Measurements from ENCODE around the gene LMBR1. TPM values are rescaled to one million over a fixed set of nuclear protein-coding genes. Genes with fewer than 3 reads are reported as not detected.
A peak's percentile ranks its signal among the peaks of the same experiment; 100 is the strongest.
"Not testable (repeated sequence)": the region's sequence is repeated elsewhere in the genome, so short reads cannot be mapped to it uniquely, and the experiment has no call there.

Gene LMBR1
- polyA plus RNA-seq, 3 donors from 2014 or later: 20.2 to 34.3 (median 23.3) TPM

DNA sequence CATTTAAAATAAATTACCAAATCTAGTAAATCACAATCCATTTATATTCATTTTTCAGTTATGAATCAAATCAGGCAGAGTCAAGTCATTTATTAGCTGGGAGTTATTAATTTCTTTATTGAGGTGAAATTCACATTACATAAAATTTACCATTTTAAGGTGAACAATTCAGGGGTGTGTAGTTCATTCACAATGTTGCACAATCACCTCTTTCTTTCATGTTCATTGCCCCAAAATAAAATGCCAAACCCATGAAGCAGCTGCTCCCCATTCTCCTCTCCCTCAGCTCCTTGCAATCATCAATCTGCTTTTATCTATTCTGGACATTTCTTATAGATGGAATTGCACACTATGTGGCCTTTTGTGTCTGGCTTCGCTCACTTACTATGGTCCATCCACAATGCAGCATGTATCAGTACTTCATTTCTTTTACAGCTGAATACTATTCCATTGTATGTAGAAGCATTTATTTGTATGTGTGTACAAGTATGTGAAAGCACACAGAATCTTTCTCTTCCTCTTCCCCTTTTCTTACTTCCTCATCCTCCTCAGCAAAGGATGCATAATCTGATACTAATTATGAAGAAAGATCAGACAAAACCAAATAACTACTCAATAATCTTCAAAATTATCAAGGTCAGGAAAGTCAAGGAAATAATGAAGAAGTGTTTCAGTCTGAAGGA, 60.6 kb downstream of the LMBR1 start:
- Mint-ChIP-seq H3K27ac (peak overlapping the region in 1 of 6 donors; percentile 16), H3K9me3 (no peaks in the 10 kb centered on the region), H3K4me1 (no peaks in the 10 kb centered on the region), H3K27me3 (ENCODE audit: low read depth in 3 of 3) (peaks cover 0 to 2% (median 0%) of the 10 kb centered on the region in 3 donors), H3K4me3 (no peak overlapping the region), H3K36me3 (peaks cover 10 to 18% (median 11%) of the 10 kb centered on the region in 3 donors)
- DNase-seq: no peak

DNA sequence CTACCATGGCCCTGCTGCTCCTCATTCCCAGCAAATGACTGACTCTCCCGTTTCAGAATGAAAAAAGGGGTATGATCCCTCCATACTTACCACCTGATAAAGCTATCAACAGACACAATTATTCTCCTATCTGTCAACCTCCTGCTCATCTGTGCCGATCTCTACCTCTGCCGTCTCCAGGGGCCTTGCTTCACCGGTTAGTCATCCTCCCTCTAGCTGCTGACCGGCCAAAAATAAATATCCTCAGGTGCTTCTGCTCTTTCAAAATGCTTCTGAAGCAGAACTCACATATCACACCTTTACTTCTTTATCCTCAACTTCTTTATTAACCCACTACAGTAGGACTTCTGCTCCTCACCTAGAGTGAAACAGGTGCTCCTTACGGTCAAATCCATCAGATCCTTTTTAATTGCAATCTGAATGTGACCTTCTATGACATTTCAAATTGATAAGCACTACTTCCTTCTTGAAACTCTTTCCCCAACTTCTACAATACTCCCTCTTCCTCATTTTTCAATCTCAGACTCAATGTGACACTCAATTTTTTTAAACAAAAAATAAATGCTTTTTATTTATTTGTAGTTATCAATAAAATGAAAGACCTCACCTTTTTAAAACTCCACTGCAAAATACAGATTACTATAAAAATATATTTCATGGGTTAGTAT, 63.2 kb downstream of the LMBR1 start:
- Mint-ChIP-seq H3K36me3 (peaks cover 6 to 20% (median 13%) of the 10 kb centered on the region in 3 donors), H3K27ac (peak overlapping the region in 1 of 6 donors; percentile 39), H3K4me3 (no peak overlapping the region), H3K27me3 (ENCODE audit: low read depth in 3 of 3) (peaks cover 0 to 4% (median 0%) of the 10 kb centered on the region in 3 donors), H3K4me1 (no peaks in the 10 kb centered on the region), H3K9me3 (no peaks in the 10 kb centered on the region)
- DNase-seq: no peak

DNA sequence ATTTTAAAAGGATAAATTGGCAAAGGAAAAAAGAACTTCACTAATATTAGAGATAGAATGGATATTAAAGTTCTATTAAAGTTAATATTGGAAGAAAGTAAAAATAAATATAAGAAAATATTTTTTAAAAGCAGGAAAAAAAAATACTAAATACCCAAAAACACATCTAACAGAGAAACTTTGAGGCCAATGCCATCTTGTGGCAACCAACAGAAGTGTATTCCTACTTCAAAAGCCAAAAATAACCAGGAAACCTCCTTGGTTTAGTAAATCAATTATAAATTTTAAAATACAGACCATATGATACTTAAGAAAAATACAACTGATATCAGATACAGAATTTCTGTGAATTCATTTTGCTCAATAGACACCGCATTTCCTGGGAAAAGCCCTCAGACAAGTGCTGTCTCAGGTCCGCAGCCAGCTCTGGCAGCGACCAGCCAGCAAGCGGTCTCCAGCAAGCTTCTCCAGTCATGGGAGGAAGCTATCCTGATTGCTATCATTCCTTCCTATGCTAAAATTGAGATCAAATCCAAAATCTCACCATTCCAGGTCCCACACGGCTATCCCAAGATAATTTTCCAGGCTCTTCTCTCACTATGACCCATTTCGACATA, 65.3 kb downstream of the LMBR1 start:
- DNase-seq: no peak
- Mint-ChIP-seq H3K9me3 (no peaks in the 10 kb centered on the region), H3K4me1 (no peaks in the 10 kb centered on the region), H3K4me3 (no peak overlapping the region), H3K27ac (no peak overlapping the region), H3K27me3 (ENCODE audit: low read depth in 3 of 3) (peaks cover 0 to 2% (median 0%) of the 10 kb centered on the region in 3 donors), H3K36me3 (peaks cover 5 to 14% (median 10%) of the 10 kb centered on the region in 3 donors)

DNA sequence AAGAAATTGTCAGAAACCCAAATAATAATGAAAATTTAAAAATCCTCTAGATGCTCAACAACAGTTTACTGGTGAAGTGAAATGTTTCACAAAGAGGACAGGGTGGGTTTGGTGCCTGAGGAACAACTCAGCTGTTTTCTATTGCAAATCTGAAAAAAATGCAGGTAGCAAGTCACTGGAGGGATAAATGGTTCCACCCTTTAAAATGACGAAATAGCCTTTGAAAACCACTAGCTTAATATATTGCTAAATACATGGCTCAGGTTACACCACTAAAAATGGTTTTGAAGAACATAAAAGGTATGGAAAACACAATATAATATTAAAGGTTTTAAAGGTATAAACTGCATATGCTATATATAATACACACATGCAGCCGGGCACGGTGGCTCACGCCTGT, 69.5 kb downstream of the LMBR1 start:
- Mint-ChIP-seq H3K27ac (no peak overlapping the region), H3K36me3 (peaks cover 0 to 9% (median 3%) of the 10 kb centered on the region in 3 donors), H3K4me3 (no peak overlapping the region), H3K27me3 (ENCODE audit: low read depth in 3 of 3) (peaks cover 0 to 3% (median 0%) of the 10 kb centered on the region in 3 donors), H3K9me3 (no peaks in the 10 kb centered on the region), H3K4me1 (no peaks in the 10 kb centered on the region)
- DNase-seq: no peak

GRCh38 chr7:156820445-156821063, 72.4 kb downstream of the LMBR1 start:
- H3K9me3 Mint-ChIP-seq: no peaks in the 10 kb centered on the region
- no peaks in the 10 kb centered on the region for H3K4me1 Mint-ChIP-seq
- H3K27me3 Mint-ChIP-seq (ENCODE audit: low read depth in 3 of 3): peaks cover 0 to 1% (median 0%) of the 10 kb centered on the region in 3 donors

GRCh38 chr7:156819733-156820295, 73.2 kb downstream of the LMBR1 start:
- H3K27ac Mint-ChIP-seq: no peak overlapping the region
- peaks cover 0 to 1% (median 0%) of the 10 kb centered on the region in 3 donors for H3K27me3 Mint-ChIP-seq (ENCODE audit: low read depth in 3 of 3)
- peaks cover 0 to 7% (median under 1%) of the 10 kb centered on the region in 3 donors for H3K36me3 Mint-ChIP-seq
- no peak for DNase-seq
- no peak overlapping the region for H3K4me3 Mint-ChIP-seq
- no peaks in the 10 kb centered on the region for H3K4me1 Mint-ChIP-seq
- no peaks in the 10 kb centered on the region for H3K9me3 Mint-ChIP-seq

More at GRCh38 chr7:156820445-156821063, 72.4 kb downstream of the LMBR1 start:
- H3K4me3 Mint-ChIP-seq: no peak overlapping the region
- H3K27ac Mint-ChIP-seq: no peak overlapping the region
- no peak for DNase-seq
- peaks cover 0 to 9% (median 3%) of the 10 kb centered on the region in 3 donors for H3K36me3 Mint-ChIP-seq

GRCh38 chr7:156818133-156818532, 74.8 kb downstream of the LMBR1 start:
- H3K4me1 Mint-ChIP-seq: no peaks in the 10 kb centered on the region
- H3K27me3 Mint-ChIP-seq (ENCODE audit: low read depth in 3 of 3): peaks cover 0 to 1% (median 0%) of the 10 kb centered on the region in 3 donors
- no peak overlapping the region for H3K4me3 Mint-ChIP-seq
- peaks cover 0 to 8% (median 4%) of the 10 kb centered on the region in 3 donors for H3K36me3 Mint-ChIP-seq
- no peak for DNase-seq
- H3K9me3 Mint-ChIP-seq: no peaks in the 10 kb centered on the region
- H3K27ac Mint-ChIP-seq: no peak overlapping the region

- H3K36me3 Mint-ChIP-seq: peaks cover 4 to 16% (median 10%) of the 10 kb centered on the region in 3 donors
- no peak for DNase-seq
- H3K27ac Mint-ChIP-seq: no peak overlapping the region
Observed at GRCh38 chr7:156816943-156817572, 75.9 kb downstream of the LMBR1 start.

DNA sequence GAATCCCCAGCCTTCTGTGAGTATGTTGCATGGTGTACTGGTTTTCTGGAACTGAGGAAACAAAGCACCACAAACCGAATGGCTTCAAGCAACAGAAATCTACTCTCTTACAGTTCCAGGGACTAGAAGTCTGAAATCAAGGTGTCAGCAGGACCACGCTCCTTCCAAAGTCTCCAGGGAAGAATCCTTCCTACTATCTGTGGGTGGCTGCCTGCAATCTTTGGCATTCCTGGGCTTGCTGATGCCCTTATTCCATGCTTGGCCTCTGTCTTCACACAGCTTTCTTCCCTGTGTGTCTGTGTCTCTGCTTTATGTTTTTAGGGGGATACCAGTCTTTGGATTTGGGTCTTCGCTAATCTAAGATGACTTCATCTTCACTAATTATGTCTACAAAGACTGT, 81.3 kb downstream of the LMBR1 start:
- Mint-ChIP-seq H3K27me3 (ENCODE audit: low read depth in 3 of 3) (peaks cover 0 to 2% (median 0%) of the 10 kb centered on the region in 3 donors), H3K4me3 (no peak overlapping the region), H3K9me3 (no peaks in the 10 kb centered on the region), H3K27ac (peak overlapping the region in 1 of 6 donors; percentile 5), H3K36me3 (peaks cover 13 to 16% (median 14%) of the 10 kb centered on the region in 3 donors), H3K4me1 (no peaks in the 10 kb centered on the region)
- DNase-seq: no peak

More at GRCh38 chr7:156816943-156817572, 75.9 kb downstream of the LMBR1 start:
- Mint-ChIP-seq H3K9me3 (no peaks in the 10 kb centered on the region), H3K4me3 (no peak overlapping the region), H3K27me3 (ENCODE audit: low read depth in 3 of 3) (peaks cover 0 to 2% (median 0%) of the 10 kb centered on the region in 3 donors), H3K4me1 (no peaks in the 10 kb centered on the region)

- peaks cover 5 to 18% (median 17%) of the 10 kb centered on the region in 3 donors for H3K36me3 Mint-ChIP-seq
- not testable (repeated sequence) for H3K4me1 Mint-ChIP-seq; H3K9me3 Mint-ChIP-seq; H3K4me3 Mint-ChIP-seq; H3K27me3 Mint-ChIP-seq (ENCODE audit: low read depth in 3 of 3); DNase-seq; H3K27ac Mint-ChIP-seq
Observed at GRCh38 chr7:156803656-156804055, 89.3 kb downstream of the LMBR1 start.

DNA sequence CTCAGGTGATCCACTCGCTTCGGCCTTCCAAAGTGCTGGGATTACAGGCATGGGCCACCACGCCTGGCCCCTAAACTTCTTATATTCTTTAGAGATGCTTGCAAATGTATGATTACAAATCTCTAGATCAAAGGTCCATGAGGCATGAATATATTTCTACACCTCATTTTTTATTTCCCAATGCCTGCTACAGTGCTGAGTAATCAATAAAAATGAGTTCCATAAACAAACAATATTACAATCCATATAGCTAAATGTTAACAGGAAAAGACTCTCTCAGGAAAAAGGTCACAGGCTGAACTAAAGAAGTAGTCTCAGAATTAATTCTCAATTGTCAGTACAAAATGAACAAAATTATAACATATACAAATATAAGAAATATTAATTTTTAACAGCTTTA, 90.8 kb downstream of the LMBR1 start:
- H3K4me3 Mint-ChIP-seq: no peak overlapping the region
- H3K4me1 Mint-ChIP-seq: no peaks in the 10 kb centered on the region
- H3K9me3 Mint-ChIP-seq: no peaks in the 10 kb centered on the region

DNA sequence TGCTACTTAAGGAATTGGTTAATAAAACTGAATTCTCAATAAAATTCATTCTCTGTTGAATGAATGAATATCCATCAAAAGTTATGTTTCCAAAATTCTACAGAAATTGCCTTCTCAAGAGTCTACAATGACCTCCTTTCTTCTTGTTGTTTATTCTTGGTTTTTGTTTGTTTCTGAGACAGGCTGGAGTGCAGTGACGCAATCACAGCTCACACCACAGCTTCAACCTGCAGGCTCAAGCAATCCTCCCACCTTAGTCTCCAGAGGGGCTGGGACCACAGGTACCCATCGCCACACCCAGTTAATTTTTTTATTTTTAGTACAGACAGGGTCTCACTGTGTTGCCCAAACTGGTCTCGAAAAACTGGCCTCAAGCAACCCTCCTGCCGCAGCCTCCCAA, 97.6 kb downstream of the LMBR1 start:
- Mint-ChIP-seq H3K36me3 (peaks cover 14 to 18% (median 16%) of the 10 kb centered on the region in 3 donors), H3K4me3 (no peak overlapping the region), H3K27me3 (ENCODE audit: low read depth in 3 of 3) (no peaks in the 10 kb centered on the region), H3K9me3 (no peaks in the 10 kb centered on the region), H3K4me1 (no peaks in the 10 kb centered on the region), H3K27ac (no peak overlapping the region)
- DNase-seq: no peak

More for the DNA sequence above, 90.8 kb downstream of the LMBR1 start:
- DNase-seq: no peak
- Mint-ChIP-seq H3K36me3 (peaks cover 5 to 17% (median 17%) of the 10 kb centered on the region in 3 donors), H3K27ac (no peak overlapping the region), H3K27me3 (ENCODE audit: low read depth in 3 of 3) (no peaks in the 10 kb centered on the region)

GRCh38 chr7:156793334-156793733, 99.6 kb downstream of the LMBR1 start:
- no peak for DNase-seq
- H3K4me3 Mint-ChIP-seq: no peak overlapping the region
- no peaks in the 10 kb centered on the region for H3K4me1 Mint-ChIP-seq
- H3K9me3 Mint-ChIP-seq: no peaks in the 10 kb centered on the region
- H3K36me3 Mint-ChIP-seq: peaks cover 5 to 14% (median 13%) of the 10 kb centered on the region in 3 donors
- no peaks in the 10 kb centered on the region for H3K27me3 Mint-ChIP-seq (ENCODE audit: low read depth in 3 of 3)
- no peak overlapping the region for H3K27ac Mint-ChIP-seq

Measured in immature natural killer cell (primary cell).